IPS DF 4.7 (cell line): Measurements from ENCODE around the gene KCP.

Experiments used
- DNase-seq: peaks from one replicate; pipeline ENCODE4 v3.0.0-alpha.2; 2013; ENCODE audit warnings: low spot score; ENCODE audit errors: extremely low read depth

KCP gene

GRCh38 chr7:128939075-128939860 lies 28.8 kb upstream of the KCP start:
- no peak for DNase-seq

GRCh38 chr7:128938544-128939074 lies 28.1 kb upstream of the KCP start:
- DNase-seq = no peak

GRCh38 chr7:128937647-128938543 lies 27.4 kb upstream of the KCP start, which contains the start of gene IRF5:
Gene IRF5 (plus strand): TSS chr7:128937927. CDS start chr7:128942082, 4,155 bp downstream.
- no peak for DNase-seq

- no peak for DNase-seq
Measured at GRCh38 chr7:128937271-128937646, 26.8 kb upstream of the KCP start.

- no peak for DNase-seq
Measured at GRCh38 chr7:128936798-128937197, 26.3 kb upstream of the KCP start.

- DNase-seq = no peak
Measured at GRCh38 chr7:128935342-128935730, 24.8 kb upstream of the KCP start.

- DNase-seq = no peak
Measured at GRCh38 chr7:128934361-128935341, 24.1 kb upstream of the KCP start.

GRCh38 chr7:128933180-128933891 lies 22.8 kb upstream of the KCP start:
- DNase-seq = no peak

- DNase-seq = no peak
Measured at GRCh38 chr7:128932862-128933179, 22.3 kb upstream of the KCP start.

GRCh38 chr7:128931965-128932861 lies 21.7 kb upstream of the KCP start:
- no peak for DNase-seq

- no peak for DNase-seq
Measured at GRCh38 chr7:128931190-128931798, 20.8 kb upstream of the KCP start.

GRCh38 chr7:128928882-128929788 lies 18.6 kb upstream of the KCP start:
- DNase-seq = no peak

- DNase-seq = no peak
Measured at GRCh38 chr7:128928159-128928813, 17.8 kb upstream of the KCP start.

GRCh38 chr7:128924707-128925588 lies 14.4 kb upstream of the KCP start:
- DNase-seq = no peak

GRCh38 chr7:128923411-128923800 lies 12.9 kb upstream of the KCP start:
- no peak for DNase-seq
